ENCODE results near the gene PTGER1. TPM values are rescaled to one million over a fixed set of nuclear protein-coding genes. Genes with fewer than 3 reads are reported as not detected.

Gene PTGER1
- total RNA-seq, 1 donor from 2014 or later, result 16.4 TPM

DNA sequence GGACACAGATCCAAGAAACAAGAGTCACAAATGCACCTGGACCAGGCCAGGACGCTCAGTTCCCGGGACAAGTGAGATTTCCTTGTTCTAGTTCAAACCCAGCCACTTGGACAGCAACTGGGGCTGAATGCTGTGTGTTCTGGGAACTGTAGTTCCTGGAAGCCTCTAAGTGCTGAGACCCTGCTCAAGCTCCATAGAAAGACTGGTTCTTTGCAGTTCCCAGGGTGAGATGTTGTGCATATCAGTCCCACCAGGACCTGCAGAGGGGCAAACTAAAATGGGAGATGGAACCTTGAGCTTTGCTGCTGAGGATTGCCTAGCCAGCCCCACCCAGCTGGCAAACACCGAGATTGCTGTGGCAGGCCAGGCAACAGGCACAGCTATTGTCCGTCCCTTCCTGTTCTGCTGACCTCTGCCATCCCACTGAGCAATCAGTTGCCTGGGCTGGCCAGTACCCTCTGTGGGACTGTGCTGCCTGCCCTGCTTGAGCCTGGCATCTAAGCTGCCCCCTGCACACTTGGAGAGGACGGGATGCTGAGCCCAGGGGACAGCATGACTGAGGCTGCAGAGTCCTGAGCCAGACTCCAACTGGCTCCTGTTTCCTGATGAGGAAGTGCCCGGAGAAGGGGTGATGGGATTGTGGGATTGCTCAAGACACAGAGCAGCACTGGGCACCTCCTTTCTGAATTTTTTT, 22.2 kb upstream of the PTGER1 start:
- no peak for DNase-seq (ENCODE audit: low read depth)
- no peak overlapping the region for H3K4me3 ChIP-seq (ENCODE audit: low read depth, low read length)
- no peak for TF ChIP-seq CTCF (conservative IDR thresholded peaks at IDR 0.05; ENCODE audit: low read depth, low read length)

- H3K4me3 ChIP-seq (ENCODE audit: low read depth, low read length), result peak overlapping the region; percentile 50
- peak; percentile 51 for DNase-seq (ENCODE audit: low read depth)
- TF ChIP-seq CTCF (conservative IDR thresholded peaks at IDR 0.05; ENCODE audit: low read depth, low read length), result no peak
Observed at GRCh38 chr19:14496834-14497227, 21.7 kb upstream of the PTGER1 start.

DNA sequence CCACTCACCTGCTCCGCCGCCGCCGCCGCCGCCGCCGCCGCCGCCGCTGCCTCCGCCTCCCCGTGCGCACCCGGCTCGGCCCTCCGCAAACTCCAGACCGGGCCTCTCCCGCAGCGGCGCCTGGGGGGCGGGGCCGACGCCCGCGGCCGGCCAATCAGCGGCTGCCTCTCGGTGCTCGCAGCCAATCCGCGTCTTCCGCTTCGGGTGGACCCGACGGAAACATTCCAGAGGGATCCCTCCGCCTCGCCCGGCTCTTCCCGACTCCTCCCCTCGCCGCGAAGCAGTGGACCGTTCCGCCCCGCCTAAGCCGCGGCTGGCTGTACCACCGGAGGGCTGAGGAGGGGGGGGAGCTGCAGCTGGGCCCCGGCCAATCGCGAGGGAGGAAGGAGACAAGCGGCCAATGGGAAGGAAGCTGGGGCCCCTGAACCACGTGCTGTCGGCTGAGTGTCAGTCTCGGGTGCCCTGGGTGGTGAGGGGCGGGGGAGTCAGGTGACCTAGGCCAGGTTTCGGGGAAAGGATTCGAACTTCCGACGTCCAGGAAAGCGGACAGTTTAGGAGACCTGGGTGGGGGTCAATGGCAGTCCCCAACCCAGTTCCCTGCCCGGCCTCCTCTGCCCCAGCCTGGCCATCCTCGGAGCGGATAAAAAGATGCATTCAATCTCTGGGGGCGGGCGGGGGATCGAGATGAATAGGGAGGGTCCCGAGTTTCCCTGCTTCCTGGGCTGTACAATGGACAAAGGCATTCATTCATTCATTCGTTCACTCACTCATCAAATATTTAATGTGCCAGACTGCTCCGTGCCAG, 21.1 kb upstream of the PTGER1 start, which contains the start of gene GIPC1:
GIPC1 (minus strand) TSS at position 99 of the 805 bp plus-strand sequence. CDS start 13,151 bp downstream, outside the sequence.
- no peak for TF ChIP-seq CTCF (conservative IDR thresholded peaks at IDR 0.05; ENCODE audit: low read depth, low read length)
- H3K4me3 ChIP-seq (ENCODE audit: low read depth, low read length), result peak within 1 kb of the TSS; percentile 74
- peak; percentile 76 for DNase-seq (ENCODE audit: low read depth)

DNA sequence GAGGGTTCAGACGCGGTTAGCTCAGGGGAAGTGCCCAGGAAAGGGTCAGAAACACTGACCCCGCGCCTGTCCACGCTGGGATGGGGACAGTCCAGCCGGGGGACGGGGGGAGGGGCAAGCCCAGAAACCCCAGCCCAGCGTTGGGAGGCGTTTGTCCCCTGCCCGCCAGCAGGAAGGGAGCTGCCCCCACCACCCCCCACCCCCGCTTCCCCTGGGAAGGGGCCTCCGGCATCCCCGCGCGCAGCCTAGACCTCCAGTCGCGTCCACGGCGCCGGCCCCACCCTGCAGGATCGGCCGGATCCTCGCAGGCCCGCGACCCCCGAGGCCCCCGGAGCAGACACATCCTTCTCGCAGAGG, 20.5 kb upstream of the PTGER1 start:
- peak overlapping the region; percentile 74 for H3K4me3 ChIP-seq (ENCODE audit: low read depth, low read length)
- no peak for DNase-seq (ENCODE audit: low read depth)
- no peak for TF ChIP-seq CTCF (conservative IDR thresholded peaks at IDR 0.05; ENCODE audit: low read depth, low read length)

- no peak for DNase-seq (ENCODE audit: low read depth)
- TF ChIP-seq CTCF (conservative IDR thresholded peaks at IDR 0.05; ENCODE audit: low read depth, low read length), result no peak
- H3K4me3 ChIP-seq (ENCODE audit: low read depth, low read length), result peak overlapping the region; percentile 74
Observed at GRCh38 chr19:14494910-14495671, 19.9 kb upstream of the PTGER1 start.

DNA sequence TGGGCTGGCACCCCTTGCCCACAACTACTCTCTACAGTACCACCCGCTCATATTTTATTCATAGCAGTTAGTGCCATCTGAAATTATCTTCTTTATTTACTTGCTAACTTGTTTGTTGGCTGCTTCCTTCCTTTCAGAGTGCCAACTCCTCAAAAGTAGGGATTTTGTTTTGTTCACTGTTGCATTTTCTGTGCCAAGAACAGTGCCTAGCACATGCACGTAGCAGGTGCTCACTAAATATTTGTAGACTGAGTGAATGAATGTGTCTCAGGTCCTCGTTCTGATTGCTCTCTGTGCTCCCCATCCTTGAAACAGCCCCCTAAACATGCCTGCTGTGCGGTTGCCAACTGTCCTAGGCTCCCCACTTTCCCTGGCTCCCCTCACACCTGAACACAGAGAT, 19.3 kb upstream of the PTGER1 start:
- peak overlapping the region; percentile 74 for H3K4me3 ChIP-seq (ENCODE audit: low read depth, low read length)
- TF ChIP-seq CTCF (conservative IDR thresholded peaks at IDR 0.05; ENCODE audit: low read depth, low read length), result no peak
- no peak for DNase-seq (ENCODE audit: low read depth)
